Measurements from ENCODE around the gene DNAI4. TPM values are rescaled to one million over a fixed set of nuclear protein-coding genes. Genes with fewer than 3 reads are reported as not detected.

Gene DNAI4
- total RNA-seq, 2 experiments from 2014 or later: 1.9 to 10.2 TPM

DNA sequence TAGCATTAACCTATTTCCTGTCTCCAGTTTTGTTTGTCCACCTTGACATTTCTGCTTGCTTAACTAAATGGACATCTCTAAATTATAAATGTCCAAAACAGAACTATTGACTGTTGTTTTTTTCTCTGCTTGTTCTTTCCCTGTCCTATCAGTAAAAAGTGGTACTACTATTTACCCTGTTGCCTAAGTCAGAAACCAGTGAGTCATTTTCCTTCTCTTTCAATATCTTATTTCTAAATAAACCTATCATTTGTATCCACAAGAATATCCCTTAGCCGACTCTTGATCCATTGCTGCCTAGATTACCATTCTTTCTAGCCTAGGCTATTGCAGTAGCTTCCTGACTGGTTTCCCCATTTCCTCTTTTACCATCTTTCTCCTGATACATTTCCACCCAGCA, 22.6 kb upstream of the DNAI4 start:
- Histone ChIP-seq H4K20me1 (ENCODE audit: insufficient read depth, low read length) (no peaks in the 10 kb centered on the region), H3K4me2 (ENCODE audit: low read length) (no peak overlapping the region), H3K4me1 (ENCODE audit: insufficient read depth, low read length, poor library complexity, severe bottlenecking) (no peaks in the 10 kb centered on the region), H3K79me2 (ENCODE audit: insufficient read depth, low read depth, low read length) (peaks cover 69% of the 10 kb centered on the region), H3K27ac (ENCODE audit: low read depth, low read length, poor library complexity, severe bottlenecking) (no peak overlapping the region), H3K9me3 (ENCODE audit: low read length) (no peaks in the 10 kb centered on the region), H3K9me2 (ENCODE audit: insufficient read depth, low read length) (no peaks in the 10 kb centered on the region), H3K4me3 (ENCODE audit: low read depth, low read length, poor library complexity, severe bottlenecking) (no peak overlapping the region), H3K36me3 (ENCODE audit: insufficient read depth, low read length) (peaks cover 97% of the 10 kb centered on the region), H2AFZ (ENCODE audit: low read length) (no peak overlapping the region)
- ChIA-PET CTCF (ENCODE audit: unreplicated experiment) (no interaction called here), POLR2A (interaction anchor here (0.5 to 2.2 kb wide), 7 partner anchors 9 to 83 kb away, joined by 3 to 13 read pairs (median 3); partner anchors contain the start of genes DNAI4 and MIER1)
- TF ChIP-seq EZH2phosphoT487 (IDR thresholded peaks at IDR 0.05; ENCODE audit: borderline replicate concordance, low read depth, low read length): no peak
- TF ChIP-seq, protein P1, sequence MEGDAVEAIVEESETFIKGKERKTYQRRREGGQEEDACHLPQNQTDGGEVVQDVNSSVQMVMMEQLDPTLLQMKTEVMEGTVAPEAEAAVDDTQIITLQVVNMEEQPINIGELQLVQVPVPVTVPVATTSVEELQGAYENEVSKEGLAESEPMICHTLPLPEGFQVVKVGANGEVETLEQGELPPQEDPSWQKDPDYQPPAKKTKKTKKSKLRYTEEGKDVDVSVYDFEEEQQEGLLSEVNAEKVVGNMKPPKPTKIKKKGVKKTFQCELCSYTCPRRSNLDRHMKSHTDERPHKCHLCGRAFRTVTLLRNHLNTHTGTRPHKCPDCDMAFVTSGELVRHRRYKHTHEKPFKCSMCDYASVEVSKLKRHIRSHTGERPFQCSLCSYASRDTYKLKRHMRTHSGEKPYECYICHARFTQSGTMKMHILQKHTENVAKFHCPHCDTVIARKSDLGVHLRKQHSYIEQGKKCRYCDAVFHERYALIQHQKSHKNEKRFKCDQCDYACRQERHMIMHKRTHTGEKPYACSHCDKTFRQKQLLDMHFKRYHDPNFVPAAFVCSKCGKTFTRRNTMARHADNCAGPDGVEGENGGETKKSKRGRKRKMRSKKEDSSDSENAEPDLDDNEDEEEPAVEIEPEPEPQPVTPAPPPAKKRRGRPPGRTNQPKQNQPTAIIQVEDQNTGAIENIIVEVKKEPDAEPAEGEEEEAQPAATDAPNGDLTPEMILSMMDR (conservative IDR thresholded peaks at IDR 0.05; ENCODE audit: low read length): no peak
- DNase-seq (ENCODE audit: low spot score): no peak
- intact Hi-C loops (cut with micrococcal nuclease; ENCODE audit: unreplicated experiment): no loop called here
- BruUV-seq (replicated peaks): no TSS peak

- no TSS peak for BruUV-seq (replicated peaks)
- no peak overlapping the region for H2AFZ ChIP-seq (ENCODE audit: low read length)
- DNase-seq (ENCODE audit: low spot score): no peak
- CTCF ChIA-PET (ENCODE audit: unreplicated experiment): no interaction called here
- POLR2A ChIA-PET: interaction anchor here (0.8 to 1.0 kb wide), 3 partner anchors 10 to 15 kb away, joined by 3 to 4 read pairs (median 4); no protein-coding TSS in a partner anchor
- H3K4me2 ChIP-seq (ENCODE audit: low read length): no peak overlapping the region
- no peaks in the 10 kb centered on the region for H3K9me2 ChIP-seq (ENCODE audit: insufficient read depth, low read length)
- H4K20me1 ChIP-seq (ENCODE audit: insufficient read depth, low read length): no peaks in the 10 kb centered on the region
- H3K27ac ChIP-seq (ENCODE audit: low read depth, low read length, poor library complexity, severe bottlenecking): no peak overlapping the region
- H3K79me2 ChIP-seq (ENCODE audit: insufficient read depth, low read depth, low read length): peaks cover 83% of the 10 kb centered on the region
- H3K9me3 ChIP-seq (ENCODE audit: low read length): no peaks in the 10 kb centered on the region
- H3K4me1 ChIP-seq (ENCODE audit: insufficient read depth, low read length, poor library complexity, severe bottlenecking): no peaks in the 10 kb centered on the region
- TF ChIP-seq EZH2phosphoT487 (IDR thresholded peaks at IDR 0.05; ENCODE audit: borderline replicate concordance, low read depth, low read length): no peak
- TF ChIP-seq, protein P1 (conservative IDR thresholded peaks at IDR 0.05; ENCODE audit: low read length): no peak
- intact Hi-C loops (cut with micrococcal nuclease; ENCODE audit: unreplicated experiment): no loop called here
- H3K4me3 ChIP-seq (ENCODE audit: low read depth, low read length, poor library complexity, severe bottlenecking): no peak overlapping the region
- peaks cover 98% of the 10 kb centered on the region for H3K36me3 ChIP-seq (ENCODE audit: insufficient read depth, low read length)
These were observed 20.7 kb upstream of the DNAI4 start for GRCh38 chr1:66945316-66945715.
